Heart left ventricle (tissue), 13 donors: ENCODE data around the gene OTOF.

Experiments
- POLR2A ChIP-seq, 2 donors: fragments of 450-650 bp; IDR thresholded peaks; one replicate each; pipeline ENCODE4 v1.6.1; 2017; ENCODE audit warnings: antibody characterized with exemption in 2 of 2, mild to moderate bottlenecking in 2 of 2, moderate library complexity in 2 of 2
- TF ChIP-seq, protein P1 (sequence below), 12 donors: fragments of 200-600 bp; sonication (generic) in 4 of 12; IDR thresholded peaks; one replicate each; pipeline versions ENCODE4 v1.5.0 to v1.8.0; 2018 to 2022; ENCODE audit warnings: antibody characterized with exemption in 12 of 12, mild to moderate bottlenecking in 5 of 12
- donor health status: ischemic (EF 13 %, LVEDD 7.1; RV severe dilation, severe dysfunction).
- donor health status: DM: no; HTN: yes; CAD: no.
- donor health status: DM: no; HTN: no; CAD: no.
- donor health status: ischemic (EF 25% LVEDD 6.9; RV normal size, moderate dysfunction).
- donor health status: ischemic (EF 25% LVEDD 5.7; RV mildly dilated, moderate dysfunction).
- donor health status: ischemic (EF 35%, LVEDD 5.7; RV mildly dilated, moderate dysfunction).
- donor health status: nonischemic (EF 11% LVEDD 7.7; RV severe dilation, severe dysfunction).
- donor health status: DM: yes; HTN: yes; CAD: no.
- donor health status: PGD.
- donor health status: ischemic (EF 29% LVEDD 5.4; RV normal size, mild dysfunction).
- donor health status: nonischemic (EF 23%, LVEDD 6.1; RV moderate dilation, normal function).

DNA sequence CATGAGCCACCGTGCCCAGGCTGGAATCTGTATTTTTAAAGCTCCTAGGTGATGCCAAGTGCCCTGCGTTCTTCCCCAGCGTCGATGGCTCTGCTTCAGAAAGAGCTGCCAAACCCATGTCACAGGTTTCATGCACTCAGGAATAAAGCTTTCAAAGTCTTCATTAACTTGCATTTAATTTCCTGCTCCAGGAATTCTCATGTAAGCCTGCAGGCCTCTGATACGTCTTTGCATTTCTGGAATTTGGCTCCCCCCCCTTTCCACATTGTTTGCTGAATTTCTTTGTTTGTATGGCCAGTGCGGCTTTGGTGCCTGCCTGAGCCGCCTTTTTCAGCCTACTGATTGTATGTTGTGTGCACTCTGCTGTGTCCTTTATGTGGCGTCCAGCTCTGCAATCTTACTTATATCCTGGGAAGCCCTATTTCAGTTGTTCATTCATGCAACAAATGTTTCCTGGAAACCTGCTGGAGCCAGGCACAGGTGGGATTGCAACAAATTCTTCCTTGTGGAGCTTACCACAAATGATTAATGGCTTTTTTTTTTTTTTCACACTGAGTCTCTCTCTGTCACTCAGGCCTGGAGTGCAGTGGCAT lies 17.9 kb upstream of the OTOF start:
- TF ChIP-seq, protein P1, sequence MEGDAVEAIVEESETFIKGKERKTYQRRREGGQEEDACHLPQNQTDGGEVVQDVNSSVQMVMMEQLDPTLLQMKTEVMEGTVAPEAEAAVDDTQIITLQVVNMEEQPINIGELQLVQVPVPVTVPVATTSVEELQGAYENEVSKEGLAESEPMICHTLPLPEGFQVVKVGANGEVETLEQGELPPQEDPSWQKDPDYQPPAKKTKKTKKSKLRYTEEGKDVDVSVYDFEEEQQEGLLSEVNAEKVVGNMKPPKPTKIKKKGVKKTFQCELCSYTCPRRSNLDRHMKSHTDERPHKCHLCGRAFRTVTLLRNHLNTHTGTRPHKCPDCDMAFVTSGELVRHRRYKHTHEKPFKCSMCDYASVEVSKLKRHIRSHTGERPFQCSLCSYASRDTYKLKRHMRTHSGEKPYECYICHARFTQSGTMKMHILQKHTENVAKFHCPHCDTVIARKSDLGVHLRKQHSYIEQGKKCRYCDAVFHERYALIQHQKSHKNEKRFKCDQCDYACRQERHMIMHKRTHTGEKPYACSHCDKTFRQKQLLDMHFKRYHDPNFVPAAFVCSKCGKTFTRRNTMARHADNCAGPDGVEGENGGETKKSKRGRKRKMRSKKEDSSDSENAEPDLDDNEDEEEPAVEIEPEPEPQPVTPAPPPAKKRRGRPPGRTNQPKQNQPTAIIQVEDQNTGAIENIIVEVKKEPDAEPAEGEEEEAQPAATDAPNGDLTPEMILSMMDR (IDR thresholded peaks at IDR 0.05) = no peak
- TF ChIP-seq POLR2A (IDR thresholded peaks at IDR 0.05) = no peak
